ENCODE data around the gene MAN2B2.
"Not testable (repeated sequence)": the region's sequence is repeated elsewhere in the genome, so short reads cannot be mapped to it uniquely, and the experiment has no call there.

The MAN2B2 gene

DNA sequence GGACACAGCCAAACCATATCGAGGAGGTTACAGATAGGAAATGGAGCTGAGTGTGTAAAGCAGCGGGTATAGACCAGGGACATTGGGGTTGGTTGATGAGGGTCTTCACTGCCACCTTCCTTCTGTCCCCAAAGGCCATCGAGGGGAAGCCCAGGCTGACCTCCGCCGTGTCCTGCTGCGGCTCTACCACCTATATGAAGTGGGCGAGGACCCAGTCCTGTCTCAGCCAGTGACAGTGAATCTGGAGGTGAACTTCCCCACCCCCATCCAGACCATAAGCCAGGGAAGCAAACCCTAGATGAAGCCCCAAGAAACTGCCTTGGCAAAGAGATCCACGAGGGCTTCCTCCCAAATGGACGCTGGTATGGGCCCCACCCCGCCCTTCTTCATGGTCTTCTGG lies 42.3 kb downstream of the MAN2B2 start:
- no peak for DNase-seq (ENCODE audit: low spot score)

DNA sequence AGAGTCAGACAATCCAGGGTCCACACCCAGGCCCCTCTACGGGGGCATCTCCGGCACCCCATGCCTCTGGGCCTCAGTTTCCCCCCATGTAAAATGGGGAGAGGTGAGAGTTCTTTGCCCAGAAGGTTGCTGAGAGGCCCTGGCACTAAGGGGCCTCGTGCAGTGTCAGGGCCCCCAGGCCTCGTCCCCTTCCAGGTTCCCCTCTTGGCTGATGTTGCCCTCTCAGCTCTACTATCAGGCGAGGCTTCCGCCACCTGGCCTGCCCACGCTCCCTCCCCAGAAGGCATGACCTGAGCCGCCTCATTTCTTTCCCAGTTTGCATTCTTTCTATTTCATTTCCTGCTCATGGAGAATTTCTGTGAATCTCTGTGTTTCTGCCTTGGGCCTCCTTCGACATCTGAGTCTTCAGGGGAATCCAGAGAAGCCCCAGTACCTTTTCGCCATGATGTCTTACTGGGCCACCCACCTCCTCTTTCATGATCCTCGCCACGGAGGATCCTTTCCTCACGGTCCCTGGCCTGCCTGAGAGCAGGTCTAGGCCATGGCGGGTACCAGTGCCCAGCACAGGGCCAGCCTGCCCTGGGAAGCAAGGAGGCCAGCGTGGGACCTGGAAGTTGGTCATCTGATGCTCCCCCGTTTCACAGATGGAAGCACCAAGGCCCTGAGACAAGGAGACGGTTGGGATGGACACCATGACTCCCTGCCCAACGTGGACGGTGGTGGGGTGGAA lies 43.6 kb downstream of the MAN2B2 start:
- no peak for DNase-seq (ENCODE audit: low spot score)

DNA sequence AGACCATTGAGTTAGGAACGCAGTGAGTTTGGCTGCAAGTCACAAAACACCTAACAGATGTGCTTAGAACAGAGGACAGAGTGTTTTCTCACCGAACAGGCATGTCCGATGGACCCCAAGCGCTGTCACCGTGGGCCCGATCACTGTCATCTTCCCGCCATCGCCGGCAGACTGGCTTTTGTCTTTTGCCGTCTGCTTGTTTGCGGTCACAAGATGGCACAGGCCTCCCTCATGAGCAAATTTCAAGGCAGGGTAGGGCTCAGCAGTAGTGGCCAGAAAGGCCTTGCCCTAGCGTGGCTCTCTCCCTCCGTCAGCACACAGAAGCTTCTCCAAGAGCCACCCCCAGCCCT lies 44.1 kb downstream of the MAN2B2 start:
- no peak for DNase-seq (ENCODE audit: low spot score)

DNA sequence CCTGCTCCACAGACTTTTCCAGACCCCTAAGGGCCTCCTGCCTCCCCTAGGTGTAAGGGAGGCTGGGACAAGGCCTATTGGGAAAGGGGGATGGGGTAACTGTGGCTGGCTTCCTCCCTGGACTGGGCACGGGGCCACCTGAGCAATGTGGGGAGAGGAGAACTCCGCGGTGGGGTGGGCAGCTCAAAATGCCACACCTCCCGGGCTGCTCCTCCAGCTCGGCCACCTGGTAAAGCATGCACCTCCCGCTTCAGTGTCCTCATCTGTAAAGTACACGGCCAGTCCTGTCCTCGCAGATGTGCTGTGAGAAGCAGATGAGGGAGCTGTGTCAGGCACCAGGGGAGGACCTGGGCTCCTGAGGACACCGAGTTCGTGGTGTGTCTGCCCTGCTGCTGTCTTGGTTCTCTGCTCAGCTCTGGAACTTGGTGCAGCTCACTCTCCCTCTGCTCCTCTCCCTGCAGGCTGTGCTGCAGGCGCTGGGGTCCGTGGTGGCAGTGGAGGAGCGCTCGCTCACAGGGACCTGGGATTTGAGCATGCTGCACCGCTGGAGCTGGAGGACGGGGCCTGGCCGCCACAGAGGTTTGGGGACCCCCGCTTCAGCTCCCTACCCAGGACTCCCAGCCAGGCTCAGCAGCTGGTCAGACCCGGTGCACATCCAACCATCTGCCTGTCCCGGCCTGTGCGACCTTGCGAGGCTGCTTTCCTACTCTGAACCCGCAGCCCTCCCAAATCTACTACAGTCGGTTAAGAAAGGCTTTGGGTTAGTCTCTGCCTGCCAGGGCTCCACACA lies 44.7 kb downstream of the MAN2B2 start:
- no peak for DNase-seq (ENCODE audit: low spot score)

DNA sequence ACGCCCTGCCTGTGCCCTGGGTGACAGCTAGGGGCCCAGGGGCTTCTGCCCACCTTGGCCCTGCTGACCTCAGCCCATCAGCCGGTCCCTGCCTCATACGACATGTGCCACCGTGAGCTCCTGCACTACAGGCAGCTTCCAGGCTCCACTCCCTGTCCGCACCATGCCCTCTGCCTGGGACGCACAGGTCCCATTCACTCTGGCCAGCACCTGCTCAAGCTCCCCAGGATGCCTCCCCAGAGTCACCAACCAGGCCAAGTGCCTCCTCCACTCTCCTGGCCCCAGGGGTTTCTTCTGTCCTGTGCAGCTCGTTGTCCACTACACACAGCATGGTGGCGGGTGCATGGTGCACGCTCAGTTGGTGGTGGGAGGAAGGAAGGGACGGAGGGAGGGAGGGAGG lies 45.3 kb downstream of the MAN2B2 start:
- no peak for DNase-seq (ENCODE audit: low spot score)

DNA sequence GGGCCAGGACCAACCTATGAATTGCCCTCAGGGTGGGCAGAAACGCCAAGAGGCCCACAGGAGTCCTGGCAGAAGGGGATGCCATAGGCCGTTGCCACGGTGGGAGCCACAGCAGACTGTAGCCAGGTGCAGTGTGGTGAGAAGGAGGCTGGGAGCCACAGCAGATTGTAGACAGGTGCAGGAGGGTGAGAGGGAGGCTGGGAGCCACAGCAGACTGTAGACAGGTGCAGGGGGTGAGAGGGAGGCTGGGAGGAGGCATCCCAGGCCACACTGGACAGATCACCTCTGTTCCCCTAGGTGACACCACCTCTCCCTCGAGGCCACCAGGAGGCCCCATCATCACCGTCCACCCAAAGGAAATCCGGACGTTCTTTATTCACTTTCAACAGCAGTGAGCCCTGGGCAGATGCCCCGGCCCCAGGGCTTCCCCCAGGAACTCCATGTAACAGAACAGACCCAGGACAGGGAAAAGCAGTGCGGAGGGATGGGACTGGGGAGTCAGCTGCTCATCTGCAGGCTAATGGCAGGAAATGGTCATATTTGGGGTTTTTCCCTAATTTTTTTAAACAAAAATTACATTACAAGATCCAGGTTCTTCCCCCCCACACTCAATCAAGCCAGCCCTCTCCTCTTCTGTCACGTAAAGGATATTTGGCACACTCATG lies 46.0 kb downstream of the MAN2B2 start:
- no peak for DNase-seq (ENCODE audit: low spot score)

DNA sequence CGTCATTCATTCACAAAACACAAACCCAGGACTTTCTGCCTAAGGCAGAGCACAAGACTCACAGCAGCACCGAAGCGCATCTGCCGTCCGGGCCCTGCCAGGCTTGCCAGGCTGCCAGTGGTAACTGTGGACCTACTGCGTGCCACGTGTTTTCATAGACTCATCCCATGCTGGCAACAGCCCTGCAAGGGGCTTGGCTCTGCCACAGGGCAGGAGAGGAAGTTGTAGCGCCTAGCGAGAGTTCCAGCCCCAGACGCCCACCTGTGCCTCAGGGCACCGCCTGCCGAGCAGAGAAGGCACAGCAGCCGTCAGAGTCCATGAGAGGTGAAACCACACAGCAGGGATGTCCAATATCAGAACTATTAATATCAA lies 46.6 kb downstream of the MAN2B2 start:
- no peak for DNase-seq (ENCODE audit: low spot score)

DNA sequence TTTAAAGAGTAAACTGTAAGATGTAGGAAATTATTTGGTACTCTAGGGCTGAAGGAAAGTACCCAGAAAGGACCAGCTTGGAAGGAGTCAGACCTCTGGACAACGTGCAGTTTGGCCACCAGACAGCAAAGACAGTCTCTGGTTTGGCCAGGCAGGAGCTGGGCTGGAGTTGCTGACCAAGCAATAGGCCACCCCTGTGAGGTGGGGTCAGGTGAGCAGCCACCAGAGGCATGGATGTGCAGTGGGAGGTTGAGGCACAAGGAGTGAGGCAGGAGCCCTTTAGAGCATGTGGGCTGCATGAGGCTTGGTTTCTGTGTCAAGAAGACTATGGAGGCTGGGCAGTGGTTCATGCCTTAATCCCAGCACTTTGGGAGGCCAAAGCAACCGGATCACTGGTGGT lies 47.8 kb downstream of the MAN2B2 start:
- DNase-seq (ENCODE audit: low spot score), result no peak

DNA sequence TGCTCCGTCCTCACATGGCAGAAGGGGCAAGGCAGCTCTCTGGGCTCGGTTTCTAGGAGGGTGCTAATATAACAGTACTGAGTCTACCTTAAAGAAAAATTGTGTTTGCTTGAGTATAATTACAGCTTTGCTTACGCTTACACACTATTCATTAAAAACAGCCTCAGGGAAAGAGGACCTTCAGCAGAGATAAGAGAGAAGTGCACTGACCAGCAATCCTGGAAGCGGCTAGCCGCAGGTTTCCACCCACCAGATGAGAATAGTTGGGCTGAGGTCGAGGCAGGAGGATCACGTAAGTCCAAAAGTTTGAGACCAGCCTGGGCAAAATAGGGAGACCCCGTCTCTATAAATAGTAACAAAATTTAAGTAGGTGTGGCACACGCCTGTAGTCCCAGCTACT lies 50.3 kb downstream of the MAN2B2 start:
- DNase-seq (ENCODE audit: low spot score), result no peak

DNA sequence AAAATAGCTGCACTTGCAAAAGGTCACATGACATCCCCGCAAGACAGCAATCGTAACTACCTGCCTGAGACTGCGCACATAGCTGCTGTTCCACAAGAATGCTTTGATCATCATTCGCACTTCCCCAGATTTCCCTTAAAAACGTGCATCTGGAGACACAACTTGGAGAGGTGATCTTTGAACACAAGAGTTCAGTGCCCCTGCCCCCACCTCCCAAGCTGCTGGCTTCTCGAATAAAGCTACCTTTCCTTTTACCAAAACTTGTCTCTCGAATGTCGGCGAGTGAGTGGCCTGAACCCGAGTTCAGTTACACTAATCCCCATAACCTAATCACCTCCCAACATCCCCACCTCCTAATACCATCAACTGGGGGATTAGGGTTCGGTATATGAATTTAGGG lies 51.1 kb downstream of the MAN2B2 start:
- no peak for DNase-seq (ENCODE audit: low spot score)

DNA sequence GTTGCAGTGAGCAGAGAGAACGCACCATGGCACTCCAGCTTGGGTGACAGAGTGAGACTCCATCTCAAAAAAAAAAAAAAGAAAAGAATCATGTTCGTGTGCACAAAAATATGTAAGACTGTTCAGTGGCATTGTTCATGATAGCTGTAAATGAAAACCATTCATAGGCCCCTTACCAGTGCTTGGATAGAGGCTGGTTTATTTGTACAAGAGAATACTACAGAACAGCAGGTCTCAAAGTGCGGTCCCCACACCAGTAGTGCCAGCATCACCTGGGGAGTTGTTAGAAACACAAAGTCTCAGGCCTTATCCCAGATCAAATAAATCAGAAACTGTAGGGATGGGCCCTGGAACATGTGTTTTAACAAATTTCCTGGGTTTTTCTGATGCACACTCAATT lies 52.8 kb downstream of the MAN2B2 start:
- DNase-seq (ENCODE audit: low spot score), result no peak

DNA sequence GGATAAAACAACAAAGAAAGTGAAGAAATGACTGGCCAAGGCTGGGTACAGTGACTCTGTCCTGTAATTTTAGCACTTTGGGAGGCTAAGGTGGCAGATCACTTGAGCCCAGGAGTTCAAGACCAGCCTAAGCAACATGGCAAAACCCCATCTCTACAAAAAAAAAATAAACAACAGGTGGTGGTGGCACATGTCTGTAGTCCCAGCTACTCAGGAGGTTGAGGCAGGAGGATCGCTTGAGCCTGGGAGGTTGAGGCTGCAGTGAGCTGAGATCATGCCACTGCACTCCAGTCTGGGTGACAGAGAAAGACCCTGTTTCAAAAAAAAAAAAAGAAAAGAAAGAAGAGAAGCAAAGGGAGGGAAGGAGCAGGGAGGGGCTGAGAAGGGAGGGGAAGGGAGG lies 53.5 kb downstream of the MAN2B2 start:
- not testable (repeated sequence) for DNase-seq (ENCODE audit: low spot score)

DNA sequence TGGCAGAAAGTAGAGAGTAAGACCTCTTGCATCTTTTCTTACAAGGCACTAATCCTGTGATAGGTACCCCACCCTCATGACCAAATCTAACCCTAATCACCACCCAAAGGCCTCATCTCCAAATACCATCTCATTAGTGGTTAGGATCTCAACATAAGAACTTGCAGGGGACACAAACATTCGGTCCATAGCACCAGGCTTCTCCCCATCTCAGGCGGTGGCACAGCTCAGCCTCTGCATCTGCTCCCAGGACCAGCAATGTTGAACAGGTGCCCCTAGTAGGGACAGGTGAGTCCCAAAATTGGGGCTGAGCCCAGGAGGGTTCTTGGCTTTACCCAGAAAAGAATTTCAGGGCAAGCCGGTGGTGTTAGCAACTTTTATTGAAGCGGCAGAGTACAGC lies 57.1 kb downstream of the MAN2B2 start:
- no peak for DNase-seq (ENCODE audit: low spot score)

DNA sequence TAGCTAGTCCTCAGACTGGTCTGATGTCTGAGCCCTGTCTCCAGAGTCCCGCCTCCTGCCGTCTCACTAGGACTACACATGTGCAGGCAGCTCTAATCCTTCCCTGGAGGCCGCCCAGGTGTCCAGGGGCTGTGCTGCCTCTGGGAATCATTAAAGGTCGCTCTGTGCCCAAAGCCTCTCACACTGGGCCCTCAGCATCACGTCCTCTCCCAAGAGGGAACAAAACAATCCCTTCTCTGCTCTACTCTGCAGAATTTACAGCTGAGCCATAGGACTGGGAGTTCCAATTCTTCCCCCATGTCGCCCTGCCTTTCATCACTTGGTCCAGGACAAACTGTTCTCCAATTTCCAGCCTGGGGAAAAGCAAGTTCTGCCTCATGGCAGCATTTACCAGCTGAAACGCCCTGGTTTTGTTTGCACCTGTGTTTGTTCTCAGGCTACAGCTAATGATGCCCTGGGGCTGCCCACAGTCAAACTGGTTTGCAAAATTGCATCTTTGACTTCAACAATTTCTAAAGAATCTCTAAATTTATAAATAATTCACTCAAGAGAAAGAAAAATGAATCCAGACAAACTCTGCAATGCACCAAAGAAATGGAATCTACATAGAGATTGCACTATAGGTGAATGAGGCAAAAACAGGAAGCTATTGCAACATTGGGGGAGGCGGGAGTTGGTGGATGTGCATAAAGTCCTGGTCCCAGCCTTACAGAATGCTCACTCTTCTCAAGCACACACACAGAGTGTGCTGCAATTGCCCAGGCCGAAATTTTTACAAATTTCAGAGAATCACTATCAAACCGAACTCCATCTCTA lies 58.3 kb downstream of the MAN2B2 start:
- DNase-seq (ENCODE audit: low spot score), result no peak

DNA sequence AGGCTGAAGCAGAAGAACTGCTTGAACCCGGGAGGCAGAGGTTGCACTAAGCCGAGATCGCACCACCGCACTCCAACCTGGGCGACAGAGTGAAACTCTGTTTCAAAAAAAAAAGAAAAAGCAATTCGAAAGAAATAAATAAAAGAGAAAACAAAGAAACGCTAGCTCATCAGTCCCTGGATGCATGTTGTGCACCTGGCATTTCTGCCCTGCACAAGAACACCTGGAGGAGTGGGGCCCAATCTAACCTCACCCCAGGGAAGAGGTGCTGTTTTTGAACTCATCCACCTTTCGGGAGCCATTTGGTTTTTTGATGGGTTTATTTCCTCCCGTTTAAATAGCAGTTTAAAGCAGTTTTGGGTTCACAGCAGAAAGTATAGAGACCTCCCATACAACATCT lies 59.8 kb downstream of the MAN2B2 start:
- no peak for DNase-seq (ENCODE audit: low spot score)

DNA sequence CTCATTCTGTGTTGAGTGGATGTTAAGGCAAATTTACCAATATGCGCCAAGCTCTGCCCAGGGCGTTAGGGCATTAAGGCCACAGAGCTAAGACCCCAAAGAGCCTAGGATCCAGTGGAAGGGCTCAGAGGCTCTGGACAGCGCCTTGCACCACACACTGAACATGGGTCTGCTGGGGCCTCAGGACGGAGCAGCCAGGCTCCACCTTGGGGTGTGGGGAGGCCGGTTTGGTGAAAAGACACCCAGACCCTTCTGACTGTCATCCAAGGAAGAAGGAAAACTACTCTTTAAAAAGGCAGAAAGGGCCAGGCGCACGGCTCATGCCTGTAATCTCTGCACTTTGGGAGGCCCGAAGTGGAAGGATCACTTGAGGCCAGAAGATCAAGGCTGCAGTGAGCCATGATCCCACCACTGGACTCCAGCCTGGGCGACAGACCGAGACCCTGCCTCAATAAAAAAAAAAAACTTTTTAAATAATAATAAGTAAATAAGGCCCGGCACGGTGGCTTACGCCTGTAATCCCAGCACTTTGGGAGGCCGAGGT lies 64.2 kb downstream of the MAN2B2 start:
- DNase-seq (ENCODE audit: low spot score), result no peak

DNA sequence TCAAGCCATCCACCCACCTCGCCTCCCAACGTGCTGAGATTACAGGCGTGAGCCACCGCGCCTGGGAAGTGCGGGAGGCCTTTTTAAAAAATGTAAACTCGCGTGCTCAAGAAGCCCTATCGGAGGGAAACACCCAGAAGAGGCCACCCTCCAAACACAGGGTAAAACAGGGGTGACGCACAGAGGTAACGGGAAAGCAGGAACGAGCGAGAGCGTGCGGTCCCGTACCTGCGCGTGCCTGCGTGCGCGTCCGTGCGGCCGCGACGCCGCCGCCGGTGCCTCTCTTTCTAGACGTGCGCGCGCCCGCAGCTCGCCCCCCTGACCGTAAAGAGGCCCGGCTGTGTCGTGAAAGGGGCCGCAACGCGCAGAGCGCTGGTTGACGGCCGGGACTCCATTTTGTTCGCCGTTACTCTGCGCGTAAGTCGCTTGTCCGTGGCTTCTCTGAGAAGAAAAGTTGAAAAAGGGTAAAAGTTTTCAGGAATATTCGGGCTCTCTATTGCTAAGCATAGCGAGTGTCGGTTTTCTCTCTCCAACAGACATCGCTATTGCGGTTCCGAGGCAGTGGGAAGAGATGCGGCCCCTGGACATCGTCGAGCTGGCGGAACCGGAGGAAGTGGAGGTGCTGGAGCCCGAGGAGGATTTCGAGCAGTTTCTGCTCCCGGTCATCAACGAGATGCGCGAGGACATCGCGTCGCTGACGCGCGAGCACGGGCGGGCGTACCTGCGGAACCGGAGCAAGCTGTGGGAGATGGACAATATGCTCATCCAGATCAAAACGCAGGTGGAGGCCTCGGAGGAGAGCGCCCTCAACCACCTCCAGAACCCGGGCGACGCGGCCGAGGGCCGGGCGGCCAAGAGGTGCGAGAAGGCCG lies 65.5 kb downstream of the MAN2B2 start, which contains the start of gene MRFAP1:
Gene MRFAP1 (plus strand): TSS at position 394 of the 872 bp plus-strand sequence. CDS start 178 bp downstream, at position 572.
- DNase-seq (ENCODE audit: low spot score), result peak; percentile 94

DNA sequence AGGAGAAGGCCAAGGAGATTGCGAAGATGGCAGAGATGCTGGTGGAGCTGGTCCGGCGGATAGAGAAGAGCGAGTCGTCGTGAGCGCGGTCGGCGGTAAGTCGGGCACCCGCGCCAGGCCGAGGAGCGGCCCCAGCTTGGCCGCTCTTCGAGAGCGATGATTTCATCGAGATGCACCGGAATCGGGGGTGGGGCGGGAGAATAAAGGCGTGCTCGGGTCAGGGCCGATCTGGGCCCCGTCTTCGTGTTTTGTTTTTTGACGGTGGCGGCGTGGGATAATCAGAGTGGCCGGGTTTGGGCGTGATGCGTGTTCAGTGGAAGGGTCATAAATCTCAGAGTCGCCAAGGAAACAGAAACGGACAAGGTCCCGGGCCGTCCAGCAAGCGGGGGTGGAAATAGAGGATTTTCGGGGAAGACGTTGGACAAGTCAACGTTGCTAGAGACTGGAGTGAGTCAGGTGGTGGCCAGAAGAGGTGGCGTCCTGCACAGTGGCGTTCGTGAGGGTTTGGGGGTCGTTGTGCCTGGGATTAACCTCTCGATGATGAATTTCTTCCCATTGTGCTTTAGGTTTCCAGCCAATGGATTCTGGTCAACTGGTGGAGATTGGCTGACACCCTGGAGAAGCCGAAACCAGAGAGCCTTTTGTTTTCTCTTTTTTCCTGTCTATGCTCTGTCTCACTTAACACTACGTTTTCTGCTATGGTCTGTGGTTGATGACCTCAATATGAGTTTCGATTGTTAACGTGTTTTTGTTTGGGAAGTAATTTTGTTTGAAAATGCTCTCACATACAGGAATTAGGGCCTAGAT lies 66.4 kb downstream of the MAN2B2 start:
- DNase-seq (ENCODE audit: low spot score), result peak; percentile 47

DNA sequence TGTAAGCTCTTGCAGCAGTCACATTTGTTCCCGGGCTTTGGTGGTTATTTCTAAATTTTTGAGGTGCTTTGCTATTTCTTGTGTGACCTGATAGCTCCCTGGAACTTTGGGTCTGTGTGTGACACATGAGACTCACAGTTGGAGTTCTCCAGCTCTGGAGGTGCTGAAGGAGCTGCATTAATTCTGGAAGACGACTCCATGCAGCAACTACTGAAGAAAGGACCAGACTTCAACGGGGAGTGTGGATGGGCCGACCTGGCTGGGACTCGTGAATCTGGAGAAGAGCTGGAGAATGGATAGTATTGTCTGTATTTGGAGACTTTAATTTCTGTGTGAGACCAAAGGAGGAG lies 67.0 kb downstream of the MAN2B2 start:
- DNase-seq (ENCODE audit: low spot score), result no peak

DNA sequence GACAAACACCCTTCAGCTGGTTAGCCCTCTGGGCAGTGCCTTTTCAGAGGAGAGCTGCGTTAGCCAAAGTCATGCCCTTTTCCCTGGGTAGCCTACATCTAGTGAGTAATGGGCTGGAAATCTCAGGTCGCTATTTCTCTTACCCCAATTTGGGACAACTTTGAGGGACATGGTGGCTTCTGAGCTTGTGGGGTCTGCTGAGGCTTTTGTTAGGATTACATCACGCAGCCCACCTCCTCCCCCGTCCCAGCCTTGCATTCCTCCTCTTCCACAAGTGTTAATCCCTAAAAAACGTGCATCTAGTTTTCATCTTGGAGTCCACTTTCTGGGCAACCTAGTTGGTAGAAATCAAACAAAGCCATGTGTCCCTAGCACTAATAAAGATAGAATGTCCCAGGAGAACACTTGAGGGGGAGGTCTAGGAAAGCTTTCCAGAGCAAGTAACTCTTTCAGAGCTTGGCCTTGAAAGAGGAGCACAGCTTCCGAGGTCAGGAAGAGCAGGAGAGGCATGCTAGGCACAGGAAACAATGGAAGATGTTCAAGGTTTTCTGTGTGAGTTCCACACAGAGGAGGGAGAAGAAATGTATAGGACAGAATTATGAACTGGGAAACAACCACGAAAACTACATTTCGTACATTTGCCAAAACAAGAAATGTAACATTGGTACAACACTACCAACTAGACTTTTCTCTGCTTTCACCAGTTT lies 68.3 kb downstream of the MAN2B2 start:
- DNase-seq (ENCODE audit: low spot score), result no peak

Measured in hematopoietic multipotent progenitor cell treated with erythropoietin and hydrocortisone succinate and interleukin-3 and kit ligand, for 15 days (in vitro differentiated cells).